Ishikawa (cell line): ENCODE measurements around the gene KRTAP3-3.

Experiments
- CEBPB ChIP-seq: IDR thresholded peaks from 2 replicates; pipeline ENCODE4 v1.6.1; 2012
- CREB1 ChIP-seq: IDR thresholded peaks from 2 replicates; pipeline ENCODE4 v1.6.1; 2012; ENCODE audit warnings: low read depth
- EGR1 ChIP-seq: IDR thresholded peaks from 2 replicates; pipeline ENCODE4 v1.6.1; 2012
- EP300 ChIP-seq: IDR thresholded peaks from 2 replicates; pipeline ENCODE4 v1.6.1; 2012; ENCODE audit warnings: borderline replicate concordance
- FOXM1 ChIP-seq: IDR thresholded peaks from 2 replicates; pipeline ENCODE4 v1.6.1; 2012; ENCODE audit warnings: low read depth, borderline replicate concordance
- NFIC ChIP-seq: IDR thresholded peaks from 2 replicates; pipeline ENCODE4 v1.6.1; 2012
- RAD21 ChIP-seq: IDR thresholded peaks from 2 replicates; pipeline ENCODE4 v1.6.1; 2012; ENCODE audit warnings: low read depth
- TAF1 ChIP-seq: IDR thresholded peaks from 2 replicates; pipeline ENCODE4 v1.6.1; 2012; ENCODE audit warnings: low read depth, mild to moderate bottlenecking
- TCF12 ChIP-seq: IDR thresholded peaks from 2 replicates; pipeline ENCODE4 v1.6.1; 2012; ENCODE audit warnings: low read depth
- TEAD4 ChIP-seq: IDR thresholded peaks from 2 replicates; pipeline ENCODE4 v1.6.1; 2012
- YY1 ChIP-seq: IDR thresholded peaks from 2 replicates; pipeline ENCODE4 v1.6.1; 2012; ENCODE audit warnings: low read depth
- ZBTB7A ChIP-seq: IDR thresholded peaks from 2 replicates; pipeline ENCODE4 v1.6.1; 2012; ENCODE audit warnings: low read depth
- TF ChIP-seq, protein P1 (sequence below): IDR thresholded peaks from 2 replicates; pipeline ENCODE4 v1.6.1; 2012; ENCODE audit warnings: low read depth, mild to moderate bottlenecking
- TF ChIP-seq, protein P2 (sequence below): IDR thresholded peaks from 2 replicates; pipeline ENCODE4 v1.6.1; 2012
- TF ChIP-seq, protein P3 (sequence below): IDR thresholded peaks from 2 replicates; pipeline ENCODE4 v1.6.1; 2012

Gene KRTAP3-3

DNA sequence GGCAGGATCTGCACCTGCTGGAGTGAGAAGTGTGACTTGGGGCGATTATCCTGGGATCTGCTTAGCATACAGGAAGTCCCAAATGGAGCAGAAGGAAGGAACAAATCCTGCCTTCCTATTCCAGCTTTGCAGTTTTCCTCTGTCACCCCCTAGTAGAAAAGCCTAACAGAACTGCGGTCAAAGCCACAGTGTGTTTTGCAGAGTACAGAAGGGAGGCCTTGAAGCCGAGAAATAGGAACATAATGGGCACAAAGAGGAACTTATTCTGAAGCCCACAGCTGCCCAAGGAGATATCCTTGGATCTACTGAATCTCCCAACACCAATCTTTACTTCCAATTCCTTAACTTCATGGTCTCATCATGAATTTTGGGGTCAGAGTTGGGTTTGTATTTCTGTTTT is 24.6 kb upstream of the KRTAP3-3 start:
- TF ChIP-seq NFIC: no peak
- no peak for TF ChIP-seq CEBPB
- TF ChIP-seq RAD21: no peak
- TF ChIP-seq, protein P1, sequence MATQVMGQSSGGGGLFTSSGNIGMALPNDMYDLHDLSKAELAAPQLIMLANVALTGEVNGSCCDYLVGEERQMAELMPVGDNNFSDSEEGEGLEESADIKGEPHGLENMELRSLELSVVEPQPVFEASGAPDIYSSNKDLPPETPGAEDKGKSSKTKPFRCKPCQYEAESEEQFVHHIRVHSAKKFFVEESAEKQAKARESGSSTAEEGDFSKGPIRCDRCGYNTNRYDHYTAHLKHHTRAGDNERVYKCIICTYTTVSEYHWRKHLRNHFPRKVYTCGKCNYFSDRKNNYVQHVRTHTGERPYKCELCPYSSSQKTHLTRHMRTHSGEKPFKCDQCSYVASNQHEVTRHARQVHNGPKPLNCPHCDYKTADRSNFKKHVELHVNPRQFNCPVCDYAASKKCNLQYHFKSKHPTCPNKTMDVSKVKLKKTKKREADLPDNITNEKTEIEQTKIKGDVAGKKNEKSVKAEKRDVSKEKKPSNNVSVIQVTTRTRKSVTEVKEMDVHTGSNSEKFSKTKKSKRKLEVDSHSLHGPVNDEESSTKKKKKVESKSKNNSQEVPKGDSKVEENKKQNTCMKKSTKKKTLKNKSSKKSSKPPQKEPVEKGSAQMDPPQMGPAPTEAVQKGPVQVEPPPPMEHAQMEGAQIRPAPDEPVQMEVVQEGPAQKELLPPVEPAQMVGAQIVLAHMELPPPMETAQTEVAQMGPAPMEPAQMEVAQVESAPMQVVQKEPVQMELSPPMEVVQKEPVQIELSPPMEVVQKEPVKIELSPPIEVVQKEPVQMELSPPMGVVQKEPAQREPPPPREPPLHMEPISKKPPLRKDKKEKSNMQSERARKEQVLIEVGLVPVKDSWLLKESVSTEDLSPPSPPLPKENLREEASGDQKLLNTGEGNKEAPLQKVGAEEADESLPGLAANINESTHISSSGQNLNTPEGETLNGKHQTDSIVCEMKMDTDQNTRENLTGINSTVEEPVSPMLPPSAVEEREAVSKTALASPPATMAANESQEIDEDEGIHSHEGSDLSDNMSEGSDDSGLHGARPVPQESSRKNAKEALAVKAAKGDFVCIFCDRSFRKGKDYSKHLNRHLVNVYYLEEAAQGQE: no peak

DNA sequence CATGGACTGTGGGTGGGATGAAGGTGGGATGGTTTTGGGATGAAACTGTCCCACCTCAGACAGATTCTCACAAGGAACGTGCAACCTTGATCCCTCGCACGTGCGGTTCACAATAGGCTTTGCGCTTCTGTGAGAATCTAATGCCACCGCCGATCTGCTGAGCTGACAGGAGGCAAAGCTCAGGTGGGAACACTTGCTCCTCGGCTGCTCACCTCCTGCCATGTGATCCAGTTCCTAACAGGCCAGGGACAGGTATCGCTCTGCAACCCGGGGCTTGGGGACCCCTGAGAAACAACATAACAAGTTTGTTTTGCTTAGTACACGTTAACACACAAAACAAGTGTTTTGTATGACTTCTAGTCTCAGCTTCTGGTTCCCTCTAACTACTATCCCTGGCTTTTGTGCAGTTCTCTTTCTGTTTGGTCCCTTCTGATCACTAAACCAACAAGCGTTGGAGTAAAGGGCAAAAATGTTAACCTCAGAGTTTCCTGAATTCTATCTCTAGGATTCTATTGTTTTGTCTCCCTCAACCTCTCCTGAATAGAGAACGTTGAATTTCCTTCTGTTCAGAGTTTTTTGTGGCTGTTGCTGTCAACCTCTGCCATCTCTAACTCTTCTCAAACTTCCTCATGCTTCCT is 22.7 kb upstream of the KRTAP3-3 start:
- no peak for TF ChIP-seq EGR1
- TF ChIP-seq ZBTB7A: no peak
- TF ChIP-seq, protein P2, sequence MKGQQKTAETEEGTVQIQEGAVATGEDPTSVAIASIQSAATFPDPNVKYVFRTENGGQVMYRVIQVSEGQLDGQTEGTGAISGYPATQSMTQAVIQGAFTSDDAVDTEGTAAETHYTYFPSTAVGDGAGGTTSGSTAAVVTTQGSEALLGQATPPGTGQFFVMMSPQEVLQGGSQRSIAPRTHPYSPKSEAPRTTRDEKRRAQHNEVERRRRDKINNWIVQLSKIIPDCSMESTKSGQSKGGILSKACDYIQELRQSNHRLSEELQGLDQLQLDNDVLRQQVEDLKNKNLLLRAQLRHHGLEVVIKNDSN: no peak
- no peak for TF ChIP-seq CREB1
- TF ChIP-seq TEAD4: no peak
- no peak for TF ChIP-seq TCF12
- TF ChIP-seq EP300: no peak
- TF ChIP-seq RAD21: no peak
- TF ChIP-seq, protein P1: no peak
- TF ChIP-seq FOXM1: no peak
- TF ChIP-seq, protein P3, sequence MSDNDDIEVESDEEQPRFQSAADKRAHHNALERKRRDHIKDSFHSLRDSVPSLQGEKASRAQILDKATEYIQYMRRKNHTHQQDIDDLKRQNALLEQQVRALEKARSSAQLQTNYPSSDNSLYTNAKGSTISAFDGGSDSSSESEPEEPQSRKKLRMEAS: no peak
- no peak for TF ChIP-seq NFIC
- no peak for TF ChIP-seq CEBPB
- TF ChIP-seq TAF1: no peak
- no peak for TF ChIP-seq YY1

DNA sequence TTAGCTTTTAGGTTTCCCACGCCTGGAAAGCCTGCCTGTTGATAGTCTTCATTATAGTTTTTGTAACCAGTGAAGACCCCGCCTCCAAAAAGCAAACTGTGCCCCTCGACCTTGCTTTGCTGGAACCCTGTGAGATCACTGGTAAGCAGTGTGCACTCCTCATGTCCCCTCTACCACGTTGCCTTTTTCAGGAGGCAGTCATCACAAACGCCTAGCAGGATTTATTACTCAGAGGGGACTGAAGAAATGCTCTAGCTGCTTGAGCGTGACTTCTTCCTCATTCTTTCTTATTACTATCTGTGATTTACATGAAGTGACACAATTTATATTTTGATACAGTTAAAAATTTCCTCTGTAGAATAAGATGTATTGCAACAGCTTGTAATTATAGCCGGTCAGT is 21.5 kb upstream of the KRTAP3-3 start:
- TF ChIP-seq CREB1 (no peak), EGR1 (no peak), FOXM1 (no peak), ZBTB7A (no peak), CEBPB (no peak), TEAD4 (no peak), YY1 (no peak), RAD21 (no peak), NFIC (no peak), TCF12 (no peak), EP300 (no peak), TAF1 (no peak)
- TF ChIP-seq, protein P2: no peak
- TF ChIP-seq, protein P3: no peak
- TF ChIP-seq, protein P1: no peak

DNA sequence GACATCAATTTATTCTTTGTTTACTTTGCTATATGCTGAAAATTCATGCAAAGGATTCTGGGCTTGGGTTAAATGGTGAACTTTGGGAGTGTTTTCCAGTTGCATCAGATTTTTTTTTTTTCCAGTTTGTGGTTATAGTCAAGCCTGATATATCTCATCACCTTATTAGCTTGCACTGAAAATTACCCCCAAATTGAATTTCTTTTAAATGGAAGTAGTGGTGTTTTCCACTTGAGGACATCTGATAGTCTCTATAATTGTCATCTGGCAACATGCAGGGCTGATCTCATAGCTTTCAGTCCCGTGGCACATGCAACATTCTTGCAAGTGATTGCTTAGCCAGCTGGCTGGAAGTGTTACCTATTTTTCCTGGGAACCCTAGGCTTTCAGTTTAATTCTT is 19.6 kb upstream of the KRTAP3-3 start:
- TF ChIP-seq EP300 (no peak), EGR1 (no peak), TAF1 (no peak), CREB1 (no peak), TCF12 (no peak), FOXM1 (no peak), YY1 (no peak)
- TF ChIP-seq, protein P3: no peak

DNA sequence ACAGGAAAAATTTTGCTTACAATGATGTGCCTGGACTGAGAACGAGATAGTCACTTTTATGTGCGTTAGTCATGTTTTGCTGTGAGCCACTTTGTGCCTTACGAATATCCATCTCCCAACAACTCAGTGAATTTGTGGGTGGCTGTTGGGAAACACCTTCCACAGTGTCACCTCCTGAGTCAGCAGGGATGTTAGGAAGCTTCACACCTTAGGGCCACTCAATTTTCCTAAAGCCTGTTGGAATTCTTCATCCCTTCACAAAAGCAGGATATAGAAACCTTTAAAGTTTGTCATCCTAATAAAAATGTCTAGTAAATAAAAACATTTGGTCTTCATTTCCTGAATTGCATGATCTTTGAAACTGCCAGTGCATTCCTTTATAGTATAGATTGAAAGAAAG is 19.2 kb upstream of the KRTAP3-3 start:
- no peak for TF ChIP-seq ZBTB7A
- no peak for TF ChIP-seq CREB1
- TF ChIP-seq TCF12: no peak
- TF ChIP-seq EGR1: no peak
- TF ChIP-seq TEAD4: no peak
- no peak for TF ChIP-seq TAF1
- TF ChIP-seq YY1: no peak
- no peak for TF ChIP-seq NFIC
- no peak for TF ChIP-seq RAD21
- TF ChIP-seq, protein P1: no peak
